Activated CD4-positive, alpha-beta T cell treated with anti-CD3 and anti-CD28 coated beads for 4 hours (primary cell): ENCODE data around the gene SNRNP70.
"Not testable (repeated sequence)": the region's sequence is repeated elsewhere in the genome, so short reads cannot be mapped to it uniquely, and the experiment has no call there.

Experiments
- DNase-seq, 2 donors: peaks; one replicate each; pipeline ENCODE4 v3.0.0-alpha.2; 2020

The SNRNP70 gene

GRCh38 chr19:49121841-49122240, 36.6 kb downstream of the SNRNP70 start:
- not testable (repeated sequence) for DNase-seq

GRCh38 chr19:49123285-49123684, 38.0 kb downstream of the SNRNP70 start:
- DNase-seq: not testable (repeated sequence)

GRCh38 chr19:49125025-49125731, 39.9 kb downstream of the SNRNP70 start:
- no peak for DNase-seq

- no peak for DNase-seq
Observed at GRCh38 chr19:49126575-49126974, 41.3 kb downstream of the SNRNP70 start.

- not testable (repeated sequence) for DNase-seq
Observed at GRCh38 chr19:49127225-49127624, 42.0 kb downstream of the SNRNP70 start.

- peak; percentile 94 for DNase-seq
Observed at GRCh38 chr19:49127674-49128544, 42.7 kb downstream of the SNRNP70 start.

- DNase-seq: no peak
Observed at GRCh38 chr19:49128545-49129237, 43.4 kb downstream of the SNRNP70 start.

- no peak for DNase-seq
Observed at GRCh38 chr19:49129238-49129583, 44.0 kb downstream of the SNRNP70 start.

GRCh38 chr19:49130325-49130724, 45.1 kb downstream of the SNRNP70 start:
- DNase-seq: no peak

- DNase-seq: peak in 1 of 2 donors; percentile 45
Observed at GRCh38 chr19:49132974-49133609, 47.8 kb downstream of the SNRNP70 start.

GRCh38 chr19:49133621-49134454, 48.6 kb downstream of the SNRNP70 start:
- peak in 1 of 2 donors; percentile 53 for DNase-seq

- DNase-seq: no peak
Observed at GRCh38 chr19:49135686-49136085, 50.4 kb downstream of the SNRNP70 start.

- no peak for DNase-seq
Observed at GRCh38 chr19:49136771-49137171, 51.5 kb downstream of the SNRNP70 start.

GRCh38 chr19:49140951-49141350, 55.7 kb downstream of the SNRNP70 start:
- no peak for DNase-seq

- no peak for DNase-seq
Observed at GRCh38 chr19:49141352-49141751, 56.1 kb downstream of the SNRNP70 start.

- DNase-seq: peak in 1 of 2 donors; percentile 46
Observed at GRCh38 chr19:49142866-49143335, 57.6 kb downstream of the SNRNP70 start.

- DNase-seq: peak; percentile 71 to 79
Observed at GRCh38 chr19:49145573-49146407, 60.5 kb downstream of the SNRNP70 start.

- not testable (repeated sequence) for DNase-seq
Observed at GRCh38 chr19:49146408-49146770, 61.1 kb downstream of the SNRNP70 start.

GRCh38 chr19:49148044-49148682, 62.9 kb downstream of the SNRNP70 start:
- DNase-seq: no peak
